Brain microvascular endothelial cell (primary cell): ENCODE measurements around the gene KCNMB1.

Experiments used
- DNase-seq: peaks from one replicate; pipeline ENCODE4 v3.0.0-alpha.2; 2020
- H3K27ac ChIP-seq: fragments of 250-450 bp; sonication (Bioruptor Pico); 2 replicates; pipeline ENCODE4 v1.5.1; 2020; ENCODE audit warnings: mild to moderate bottlenecking, moderate library complexity
- H3K27me3 ChIP-seq: fragments of 250-450 bp; sonication (Bioruptor Pico); replicated peaks from 2 replicates; pipeline ENCODE4 v1.5.1; 2020; ENCODE audit warnings: mild to moderate bottlenecking
- H3K36me3 ChIP-seq: fragments of 250-450 bp; sonication (Bioruptor Pico); replicated peaks from 2 replicates; pipeline ENCODE4 v1.5.1; 2020; ENCODE audit warnings: mild to moderate bottlenecking
- H3K4me3 ChIP-seq: 2 replicates; pipeline ENCODE4 v1.5.1; 2011; ENCODE audit warnings: low read depth, mild to moderate bottlenecking, control low read depth, low read length, moderate library complexity
- CTCF ChIP-seq: IDR thresholded peaks from 2 replicates; pipeline ENCODE4 v1.5.1; 2011; ENCODE audit warnings: low read depth, mild to moderate bottlenecking, moderate library complexity, low read length, control low read depth, inconsistent platforms; ENCODE audit errors: missing control alignments
- in situ Hi-C: cut with HindIII; loops from 2 replicates; pipeline ENCODE4 v1.10.0; 2017; ENCODE audit warnings: low sequenced_read_pairs, low pct_ligation_motif_present

KCNMB1 gene

GRCh38 chr5:170411100-170411499, 21.9 kb upstream of the KCNMB1 start:
- DNase-seq: no peak

GRCh38 chr5:170410401-170410800, 21.2 kb upstream of the KCNMB1 start:
- TF ChIP-seq CTCF: no peak
- Histone ChIP-seq H3K27me3 (no peaks in the 10 kb centered on the region), H3K4me3 (no peak overlapping the region), H3K36me3 (no peaks in the 10 kb centered on the region), H3K27ac (no peak overlapping the region)
- in situ Hi-C loops: no loop called here
- DNase-seq: no peak

More at GRCh38 chr5:170411100-170411499, 21.9 kb upstream of the KCNMB1 start:
- H3K4me3 ChIP-seq: no peak overlapping the region
- no peak overlapping the region for H3K27ac ChIP-seq
- in situ Hi-C loops: no loop called here
- H3K36me3 ChIP-seq: no peaks in the 10 kb centered on the region
- no peak for TF ChIP-seq CTCF
- H3K27me3 ChIP-seq: no peaks in the 10 kb centered on the region

GRCh38 chr5:170408877-170409660, 19.9 kb upstream of the KCNMB1 start:
- DNase-seq: no peak
- no peak overlapping the region for H3K27ac ChIP-seq
- in situ Hi-C loops: no loop called here

GRCh38 chr5:170408226-170408625, 19.1 kb upstream of the KCNMB1 start:
- in situ Hi-C loops: no loop called here
- TF ChIP-seq CTCF: no peak
- Histone ChIP-seq H3K27ac (no peak overlapping the region), H3K27me3 (no peaks in the 10 kb centered on the region), H3K36me3 (no peaks in the 10 kb centered on the region), H3K4me3 (no peak overlapping the region)
- DNase-seq: no peak

More at GRCh38 chr5:170408877-170409660, 19.9 kb upstream of the KCNMB1 start:
- Histone ChIP-seq H3K27me3 (no peaks in the 10 kb centered on the region), H3K4me3 (no peak overlapping the region), H3K36me3 (no peaks in the 10 kb centered on the region)
- TF ChIP-seq CTCF: no peak

- Histone ChIP-seq H3K27ac (no peak overlapping the region), H3K36me3 (no peaks in the 10 kb centered on the region), H3K27me3 (no peaks in the 10 kb centered on the region), H3K4me3 (no peak overlapping the region)
- DNase-seq: no peak
- TF ChIP-seq CTCF: no peak
- in situ Hi-C loops: no loop called here
These were observed 17.9 kb upstream of the KCNMB1 start for GRCh38 chr5:170407062-170407461.

- in situ Hi-C loops: no loop called here
- Histone ChIP-seq H3K27me3 (no peaks in the 10 kb centered on the region), H3K27ac (no peak overlapping the region), H3K4me3 (no peak overlapping the region), H3K36me3 (no peaks in the 10 kb centered on the region)
- DNase-seq: no peak
- no peak for TF ChIP-seq CTCF
These were observed 16.6 kb upstream of the KCNMB1 start for GRCh38 chr5:170405817-170406216.
